Panc1 (cell line): ENCODE measurements around the gene DBF4B. TPM values are rescaled to one million over a fixed set of nuclear protein-coding genes. Genes with fewer than 3 reads are reported as not detected.

Source experiments
- ATAC-seq: fragments of 200-7000 bp; cut with Tn5 transposase; 2 replicates; pipeline ENCODE4 v1.9.1; 2020; ENCODE audit warnings: mild to moderate bottlenecking, moderate library complexity
- BruUV-seq: library from RNA; stranded (reverse); fragments of 400-500 nt; replicated peaks from 2 replicates; lab custom pipeline; 2021; lab: Mats Ljungman, UMichigan
- CTCF ChIA-PET: fragments of 300-600 bp; sonication (Branson Sonifier 250); formaldehyde crosslinking; loops from one replicate; lab custom pipeline; 2022; ENCODE audit warnings: antibody characterized with exemption; lab: Charles Lee
- POLR2A ChIA-PET: fragments of 300-600 bp; sonication (Branson Sonifier 250); formaldehyde crosslinking; loops from one replicate; lab custom pipeline; 2022; ENCODE audit warnings: antibody characterized with exemption; lab: Charles Lee
- DNase-seq: peaks from one replicate; pipeline ENCODE4 v3.0.0-alpha.2; 2010; ENCODE audit warnings: low read depth, low spot score
- H3K27ac ChIP-seq: 2 replicates; pipeline ENCODE4 v1.5.1; 2011; ENCODE audit warnings: mild to moderate bottlenecking, low read length, inconsistent platforms
- H3K27me3 ChIP-seq: fragments of 200-500 bp; sonication (Bioruptor generic); 2 replicates; pipeline ENCODE4 v1.6.0; 2014; ENCODE audit warnings: low read length, inconsistent platforms; ENCODE audit not compliant: control insufficient read depth, insufficient read depth
- H3K36me3 ChIP-seq: fragments of 200-500 bp; sonication (Bioruptor generic); 2 replicates; pipeline ENCODE4 v1.5.1; 2014; ENCODE audit warnings: inconsistent platforms, mild to moderate bottlenecking, low read length, moderate library complexity; ENCODE audit not compliant: control insufficient read depth, insufficient read depth
- H3K4me1 ChIP-seq: 2 replicates; pipeline ENCODE4 v1.5.1; 2011; ENCODE audit warnings: inconsistent platforms, mild to moderate bottlenecking, low read length, moderate library complexity; ENCODE audit not compliant: control insufficient read depth, insufficient read depth
- H3K4me3 ChIP-seq, 2 experiments: 2 replicates each; pipeline ENCODE4 v1.5.1; 2011 to 2012; ENCODE audit warnings: low read depth in 2 of 2, low read length in 2 of 2, mild to moderate bottlenecking in 2 of 2, inconsistent platforms in 1 of 2, moderate library complexity in 1 of 2
- H3K9me3 ChIP-seq: fragments of 200-500 bp; sonication (Bioruptor generic); 2 replicates; pipeline ENCODE4 v1.5.1; 2014; ENCODE audit warnings: low read depth, mild to moderate bottlenecking, inconsistent platforms, low read length, moderate library complexity; ENCODE audit not compliant: control insufficient read depth, insufficient read depth
- POLR2AphosphoS5 ChIP-seq: IDR thresholded peaks from 2 replicates; pipeline ENCODE4 v1.6.1; 2012; ENCODE audit warnings: mild to moderate bottlenecking, low read depth, low read length, moderate library complexity
- SIN3A ChIP-seq: IDR thresholded peaks from 2 replicates; pipeline ENCODE4 v1.6.1; 2012; ENCODE audit warnings: low read depth, mild to moderate bottlenecking, low read length, moderate library complexity, borderline replicate concordance; ENCODE audit not compliant: insufficient read depth
- TCF7L2 ChIP-seq: IDR thresholded peaks from 2 replicates; pipeline ENCODE4 v1.6.1; 2011; ENCODE audit warnings: mild to moderate bottlenecking, low read depth, low read length, inconsistent platforms
- in situ Hi-C: cut with HindIII; loops from 2 replicates; pipeline ENCODE4 v1.10.0; 2016; ENCODE audit warnings: low sequenced_read_pairs, low pct_unique_long_range_greater_than_20kb
- intact Hi-C: fragments of 100-400 bp; cut with micrococcal nuclease; formaldehyde crosslinking; loops from one replicate; pipeline ENCODE4 v1.10.0; 2022; ENCODE audit not compliant: unreplicated experiment
- total RNA-seq: library from RNA; stranded (reverse); gene quantifications from one replicate; pipeline ENCODE4 v1.2.1, GENCODE V29; 2021; ENCODE audit not compliant: unreplicated experiment
- TF ChIP-seq, protein P1 (sequence below), 2 experiments: IDR thresholded peaks; 2 replicates each; pipeline ENCODE4 v1.6.1; 2011 to 2012; ENCODE audit warnings: low read depth in 2 of 2, control low read depth in 1 of 2, low read length in 1 of 2, mild to moderate bottlenecking in 1 of 2, moderate library complexity in 1 of 2; ENCODE audit not compliant: insufficient read depth in 1 of 2
- TF ChIP-seq, protein P2 (sequence below): fragments of 450-650 bp; IDR thresholded peaks from 2 replicates; pipeline ENCODE4 v1.5.1; 2017; ENCODE audit warnings: mild to moderate bottlenecking

The DBF4B gene
- total RNA-seq, 1 experiment from 2014 or later: 24.0 TPM

DNA sequence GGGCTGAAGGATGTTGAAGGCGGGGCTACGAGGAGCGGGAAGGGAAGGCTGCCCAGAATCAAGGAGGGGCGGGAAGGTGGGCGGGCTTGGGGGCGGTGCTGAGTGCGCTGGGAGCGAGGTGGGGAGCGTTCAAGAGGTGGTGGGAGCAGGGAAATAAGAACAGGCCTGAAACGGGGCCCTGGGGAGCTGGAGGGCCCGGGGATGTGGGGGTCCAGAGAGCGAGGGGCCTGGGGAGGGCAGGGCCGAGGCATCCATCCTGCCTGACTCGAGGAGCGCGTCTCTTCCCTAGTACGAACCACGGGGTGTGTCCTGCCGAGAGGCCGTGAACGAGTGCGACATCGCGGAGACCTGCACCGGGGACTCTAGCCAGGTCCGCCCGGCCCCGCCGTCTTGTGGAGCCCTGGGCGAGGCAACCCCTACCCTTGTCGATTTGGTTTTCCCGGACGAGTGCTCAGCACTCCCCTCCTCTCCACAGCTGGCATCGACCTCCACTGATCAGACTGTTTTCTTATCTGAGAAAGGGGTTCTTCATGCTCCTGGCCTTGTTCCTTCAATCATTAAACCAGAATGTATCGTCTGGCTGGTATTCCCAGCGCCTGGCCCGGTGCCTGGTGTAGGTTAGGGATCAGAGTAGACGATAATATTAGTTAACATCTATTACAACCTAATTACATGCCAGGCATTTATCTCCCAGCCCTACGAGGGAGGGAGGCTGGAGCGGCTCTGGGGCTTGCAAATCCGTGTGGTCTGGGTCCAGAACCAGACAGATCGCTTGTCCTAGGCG lies 67.6 kb downstream of the DBF4B start:
- peak; percentile 53 for ATAC-seq
- in situ Hi-C loops: no loop called here
- no peaks in the 10 kb centered on the region for H3K36me3 ChIP-seq

DNA sequence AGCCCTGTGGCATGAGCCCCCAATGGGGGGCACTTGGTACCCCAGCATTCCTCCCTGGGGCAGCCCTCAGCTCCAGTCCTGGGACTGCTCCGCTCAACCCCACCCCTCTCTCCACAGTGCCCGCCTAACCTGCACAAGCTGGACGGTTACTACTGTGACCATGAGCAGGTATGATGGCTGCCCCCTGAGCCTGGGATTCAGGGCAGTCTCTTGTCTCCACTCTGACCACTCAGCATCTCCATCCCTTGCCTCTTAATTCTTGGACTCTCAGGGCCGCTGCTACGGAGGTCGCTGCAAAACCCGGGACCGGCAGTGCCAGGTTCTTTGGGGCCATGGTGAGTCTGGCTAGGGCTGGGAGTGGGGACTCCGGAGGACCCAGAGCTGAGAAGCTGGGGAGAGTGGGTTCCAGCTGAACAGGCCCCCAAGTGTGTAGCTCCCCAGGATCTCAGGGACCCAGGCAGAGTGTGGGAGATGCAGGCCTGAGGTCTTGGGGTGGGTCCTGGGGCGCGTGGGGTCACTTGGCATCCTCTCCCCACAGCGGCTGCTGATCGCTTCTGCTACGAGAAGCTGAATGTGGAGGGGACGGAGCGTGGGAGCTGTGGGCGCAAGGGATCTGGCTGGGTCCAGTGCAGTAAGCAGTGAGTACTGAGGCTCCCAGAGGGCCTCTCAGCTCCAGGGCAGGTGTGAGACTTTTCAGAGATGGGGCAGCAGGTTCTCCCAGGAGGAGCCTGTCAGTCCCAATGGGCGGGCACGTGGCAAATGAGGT lies 68.3 kb downstream of the DBF4B start:
- no peaks in the 10 kb centered on the region for H3K36me3 ChIP-seq
- no TSS peak for BruUV-seq
- H3K27me3 ChIP-seq: no peaks in the 10 kb centered on the region
- intact Hi-C loops: loop anchor here (5.0 kb wide), 1 partner anchor 90 kb away; no protein-coding TSS in a partner anchor
- ChIA-PET CTCF (interaction anchor here (0.6 kb wide), 1 partner anchor 11 kb away, joined by 3 read pairs; no protein-coding TSS in a partner anchor), POLR2A (no interaction called here)
- in situ Hi-C loops: no loop called here
- H3K27ac ChIP-seq: no peak overlapping the region
- no peak for DNase-seq
- no peak overlapping the region; a peak in 2 of 4 replicates for H3K4me3 ChIP-seq
- TF ChIP-seq SIN3A: no peak
- no peak for TF ChIP-seq POLR2AphosphoS5
- TF ChIP-seq, protein P1, sequence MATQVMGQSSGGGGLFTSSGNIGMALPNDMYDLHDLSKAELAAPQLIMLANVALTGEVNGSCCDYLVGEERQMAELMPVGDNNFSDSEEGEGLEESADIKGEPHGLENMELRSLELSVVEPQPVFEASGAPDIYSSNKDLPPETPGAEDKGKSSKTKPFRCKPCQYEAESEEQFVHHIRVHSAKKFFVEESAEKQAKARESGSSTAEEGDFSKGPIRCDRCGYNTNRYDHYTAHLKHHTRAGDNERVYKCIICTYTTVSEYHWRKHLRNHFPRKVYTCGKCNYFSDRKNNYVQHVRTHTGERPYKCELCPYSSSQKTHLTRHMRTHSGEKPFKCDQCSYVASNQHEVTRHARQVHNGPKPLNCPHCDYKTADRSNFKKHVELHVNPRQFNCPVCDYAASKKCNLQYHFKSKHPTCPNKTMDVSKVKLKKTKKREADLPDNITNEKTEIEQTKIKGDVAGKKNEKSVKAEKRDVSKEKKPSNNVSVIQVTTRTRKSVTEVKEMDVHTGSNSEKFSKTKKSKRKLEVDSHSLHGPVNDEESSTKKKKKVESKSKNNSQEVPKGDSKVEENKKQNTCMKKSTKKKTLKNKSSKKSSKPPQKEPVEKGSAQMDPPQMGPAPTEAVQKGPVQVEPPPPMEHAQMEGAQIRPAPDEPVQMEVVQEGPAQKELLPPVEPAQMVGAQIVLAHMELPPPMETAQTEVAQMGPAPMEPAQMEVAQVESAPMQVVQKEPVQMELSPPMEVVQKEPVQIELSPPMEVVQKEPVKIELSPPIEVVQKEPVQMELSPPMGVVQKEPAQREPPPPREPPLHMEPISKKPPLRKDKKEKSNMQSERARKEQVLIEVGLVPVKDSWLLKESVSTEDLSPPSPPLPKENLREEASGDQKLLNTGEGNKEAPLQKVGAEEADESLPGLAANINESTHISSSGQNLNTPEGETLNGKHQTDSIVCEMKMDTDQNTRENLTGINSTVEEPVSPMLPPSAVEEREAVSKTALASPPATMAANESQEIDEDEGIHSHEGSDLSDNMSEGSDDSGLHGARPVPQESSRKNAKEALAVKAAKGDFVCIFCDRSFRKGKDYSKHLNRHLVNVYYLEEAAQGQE (IDR thresholded peaks at IDR 0.05; ENCODE audit: insufficient read depth in 1 of 2, low read depth in 2 of 2, low read length in 1 of 2): no peak
- TF ChIP-seq, protein P2, sequence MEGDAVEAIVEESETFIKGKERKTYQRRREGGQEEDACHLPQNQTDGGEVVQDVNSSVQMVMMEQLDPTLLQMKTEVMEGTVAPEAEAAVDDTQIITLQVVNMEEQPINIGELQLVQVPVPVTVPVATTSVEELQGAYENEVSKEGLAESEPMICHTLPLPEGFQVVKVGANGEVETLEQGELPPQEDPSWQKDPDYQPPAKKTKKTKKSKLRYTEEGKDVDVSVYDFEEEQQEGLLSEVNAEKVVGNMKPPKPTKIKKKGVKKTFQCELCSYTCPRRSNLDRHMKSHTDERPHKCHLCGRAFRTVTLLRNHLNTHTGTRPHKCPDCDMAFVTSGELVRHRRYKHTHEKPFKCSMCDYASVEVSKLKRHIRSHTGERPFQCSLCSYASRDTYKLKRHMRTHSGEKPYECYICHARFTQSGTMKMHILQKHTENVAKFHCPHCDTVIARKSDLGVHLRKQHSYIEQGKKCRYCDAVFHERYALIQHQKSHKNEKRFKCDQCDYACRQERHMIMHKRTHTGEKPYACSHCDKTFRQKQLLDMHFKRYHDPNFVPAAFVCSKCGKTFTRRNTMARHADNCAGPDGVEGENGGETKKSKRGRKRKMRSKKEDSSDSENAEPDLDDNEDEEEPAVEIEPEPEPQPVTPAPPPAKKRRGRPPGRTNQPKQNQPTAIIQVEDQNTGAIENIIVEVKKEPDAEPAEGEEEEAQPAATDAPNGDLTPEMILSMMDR: no peak
- no peak for TF ChIP-seq TCF7L2
- no peak for ATAC-seq
- H3K4me1 ChIP-seq: peaks cover 3% of the 10 kb centered on the region
- H3K9me3 ChIP-seq: no peaks in the 10 kb centered on the region

More for the DNA sequence above, 67.6 kb downstream of the DBF4B start:
- POLR2A ChIA-PET: no interaction called here
- H3K27me3 ChIP-seq: no peaks in the 10 kb centered on the region
- DNase-seq: no peak
- peak overlapping the region; percentile 58 to 65 for H3K4me3 ChIP-seq
- intact Hi-C loops: loop anchor here (5.0 kb wide), 1 partner anchor 91 kb away; no protein-coding TSS in a partner anchor
- CTCF ChIA-PET: interaction anchor here (0.5 to 0.7 kb wide), 4 partner anchors 19 to 94 kb away, joined by 4 to 8 read pairs (median 5); no protein-coding TSS in a partner anchor
- H3K27ac ChIP-seq: 0 out of 2 replicates have a peak overlapping the region, but pooled peaks have one; percentile 2
- no peaks in the 10 kb centered on the region for H3K9me3 ChIP-seq
- TF ChIP-seq SIN3A (no peak), POLR2AphosphoS5 (no peak), TCF7L2 (no peak)
- TF ChIP-seq, protein P1 (IDR thresholded peaks at IDR 0.05; ENCODE audit: insufficient read depth in 1 of 2, low read depth in 2 of 2, low read length in 1 of 2): no peak
- TF ChIP-seq, protein P2: no peak
- peaks cover 3% of the 10 kb centered on the region for H3K4me1 ChIP-seq
- no TSS peak for BruUV-seq
